ENCODE data around the gene CEP135. TPM values are rescaled to one million over a fixed set of nuclear protein-coding genes. Genes with fewer than 3 reads are reported as not detected.

Gene CEP135
- total and polyA plus RNA-seq, 7 donors, result 0.92 to 8.6 (median 4.3) TPM

- H3K4me1 ChIP-seq, result peaks cover 0 to under 1% (median 0%) of the 10 kb centered on the region in 4 donors
- H3K4me3 ChIP-seq, result no peak overlapping the region
- no peaks in the 10 kb centered on the region for H3K9me3 ChIP-seq
- DNase-seq, result no peak
- TF ChIP-seq POLR2A (IDR thresholded peaks at IDR 0.05) (no peak), POLR2AphosphoS5 (IDR thresholded peaks at IDR 0.05) (no peak), EP300 (IDR thresholded peaks at IDR 0.05) (no peak), CTCF (IDR thresholded peaks at IDR 0.05) (no peak)
- no peaks in the 10 kb centered on the region for H3K36me3 ChIP-seq
- WGBS, 2 donors, result 36 to 59% methylated on average over 8 of the region's 8 CpGs
- intact Hi-C loops (cut with DNase I), result no loop called here
- no peak overlapping the region for H3K27ac ChIP-seq
- peaks cover 0 to 9% (median 0%) of the 10 kb centered on the region in 3 donors for H3K27me3 ChIP-seq
Observed at GRCh38 chr4:56055027-56055977, 106.6 kb downstream of the CEP135 start.

- TF ChIP-seq POLR2AphosphoS5 (IDR thresholded peaks at IDR 0.05) (no peak), EP300 (IDR thresholded peaks at IDR 0.05) (no peak)
- Histone ChIP-seq H3K27ac (no peak overlapping the region), H3K4me1 (no peaks in the 10 kb centered on the region), H3K27me3 (peaks cover 0 to 9% (median 0%) of the 10 kb centered on the region in 3 donors), H3K4me3 (no peak overlapping the region), H3K36me3 (no peaks in the 10 kb centered on the region), H3K9me3 (no peaks in the 10 kb centered on the region)
- DNase-seq, result no peak
- intact Hi-C loops (cut with DNase I), result no loop called here
- 49 to 62% methylated on average over 1 of the region's 1 CpG for WGBS, 2 donors
Observed at GRCh38 chr4:56055991-56056390, 107.2 kb downstream of the CEP135 start.

GRCh38 chr4:56058555-56058954, 109.8 kb downstream of the CEP135 start:
- no peaks in the 10 kb centered on the region for H3K9me3 ChIP-seq
- no peaks in the 10 kb centered on the region for H3K27me3 ChIP-seq
- WGBS, 2 donors, result 92 to 96% methylated on average over 2 of the region's 2 CpGs
- H3K36me3 ChIP-seq, result no peaks in the 10 kb centered on the region
- DNase-seq, result no peak
- intact Hi-C loops (cut with DNase I), result no loop called here
- H3K4me1 ChIP-seq, result no peaks in the 10 kb centered on the region
- H3K27ac ChIP-seq, result no peak overlapping the region
- H3K4me3 ChIP-seq, result no peak overlapping the region
- no peak for TF ChIP-seq CTCF (IDR thresholded peaks at IDR 0.05)
- no peak for TF ChIP-seq POLR2A (IDR thresholded peaks at IDR 0.05)
- TF ChIP-seq EP300 (IDR thresholded peaks at IDR 0.05), result no peak
- TF ChIP-seq POLR2AphosphoS5 (IDR thresholded peaks at IDR 0.05), result no peak

GRCh38 chr4:56060036-56060435, 111.3 kb downstream of the CEP135 start:
- WGBS, 2 donors, result 94 to 98% methylated on average over 7 of the region's 7 CpGs
- intact Hi-C loops (cut with DNase I), result no loop called here

More at GRCh38 chr4:56060036-56060435, 111.3 kb downstream of the CEP135 start:
- no peaks in the 10 kb centered on the region for H3K9me3 ChIP-seq
- H3K27me3 ChIP-seq, result no peaks in the 10 kb centered on the region
- H3K4me3 ChIP-seq, result no peak overlapping the region
- DNase-seq, result no peak
- no peak for TF ChIP-seq EP300 (IDR thresholded peaks at IDR 0.05)
- TF ChIP-seq POLR2A (IDR thresholded peaks at IDR 0.05), result no peak
- no peak for TF ChIP-seq POLR2AphosphoS5 (IDR thresholded peaks at IDR 0.05)
- TF ChIP-seq CTCF (IDR thresholded peaks at IDR 0.05), result no peak
- no peak overlapping the region for H3K27ac ChIP-seq
- no peaks in the 10 kb centered on the region for H3K36me3 ChIP-seq
- H3K4me1 ChIP-seq, result no peaks in the 10 kb centered on the region

Data from sigmoid colon (tissue), 7 donors.